Small intestine (tissue), 7 donors: Measurements from ENCODE around the gene MTUS2. TPM values are rescaled to one million over a fixed set of nuclear protein-coding genes. Genes with fewer than 3 reads are reported as not detected.

Experiments
- DNase-seq, 2 donors: peaks; one replicate each; pipeline versions ENCODE4 v3.0.0 to v3.0.0-alpha.2; 2013
- FAIRE-seq: peaks from 2 replicates; lab custom pipeline; 2012; peaks lifted over from hg19 to GRCh38; lab: Jason Lieb, UNC
- H3K27ac ChIP-seq, 3 donors: one replicate each; pipeline ENCODE4 v1.5.1; 2013; ENCODE audit warnings: low read length in 2 of 3, mild to moderate bottlenecking in 2 of 3, control low read depth in 1 of 3, inconsistent platforms in 1 of 3, low read depth in 1 of 3, moderate library complexity in 1 of 3
- H3K27me3 ChIP-seq, 3 donors: one replicate each; pipeline ENCODE4 v1.6.1; 2013; ENCODE audit warnings: low read length in 3 of 3, inconsistent platforms in 1 of 3; ENCODE audit not compliant: control insufficient read depth in 3 of 3, insufficient read depth in 3 of 3
- H3K36me3 ChIP-seq, 3 donors: one replicate each; pipeline ENCODE4 v1.6.1; 2013; ENCODE audit warnings: low read length in 3 of 3, inconsistent platforms in 1 of 3, low read depth in 1 of 3, mild to moderate bottlenecking in 1 of 3, moderate library complexity in 1 of 3; ENCODE audit not compliant: control insufficient read depth in 3 of 3, insufficient read depth in 2 of 3
- H3K4me1 ChIP-seq, 3 donors: one replicate each; pipeline ENCODE4 v1.6.1; 2013; ENCODE audit warnings: low read length in 2 of 3, inconsistent platforms in 1 of 3, low read depth in 1 of 3, mild to moderate bottlenecking in 1 of 3, moderate library complexity in 1 of 3; ENCODE audit not compliant: control insufficient read depth in 3 of 3, insufficient read depth in 2 of 3
- H3K4me3 ChIP-seq, 3 donors: one replicate each; pipeline ENCODE4 v1.5.1; 2013; ENCODE audit warnings: low read length in 3 of 3, control low read depth in 1 of 3, inconsistent platforms in 1 of 3, low read depth in 1 of 3, mild to moderate bottlenecking in 1 of 3, moderate library complexity in 1 of 3
- H3K9me3 ChIP-seq, 2 donors: one replicate each; pipeline ENCODE4 v1.6.1; 2013; ENCODE audit warnings: low read depth in 1 of 2, low read length in 1 of 2; ENCODE audit not compliant: control insufficient read depth in 2 of 2, insufficient read depth in 1 of 2
- WGBS, 3 donors: extraction: QIAGEN DNeasy Blood & Tissue Kit; methylation state at CpG; one replicate each; pipeline ENCODE4 v1.1.7; 2013; 5-methylcytosine and 5-hydroxymethylcytosine counted together
- polyA plus RNA-seq, 4 donors: library from polyadenylated mRNA; stranded (reverse) in 3 of 4; unstranded in 1 of 4; fragments of 200-250 nt in 3 of 4; fragments of 120-200 nt in 1 of 4; gene quantifications; one replicate each; pipeline versions ENCODE4 v1.2.1 to v1.2.3, GENCODE V29; 2013
- donor health status: healthy with polysubstance abuse.
- donor health status: control.
- donor health status: control.
- donor health status: Bipolar disorder and iron deficiency.
- donor health status: healthy.

MTUS2 gene
- polyA plus RNA-seq, 4 donors = under 0.01 to 0.53 (median 0.22) TPM

DNA sequence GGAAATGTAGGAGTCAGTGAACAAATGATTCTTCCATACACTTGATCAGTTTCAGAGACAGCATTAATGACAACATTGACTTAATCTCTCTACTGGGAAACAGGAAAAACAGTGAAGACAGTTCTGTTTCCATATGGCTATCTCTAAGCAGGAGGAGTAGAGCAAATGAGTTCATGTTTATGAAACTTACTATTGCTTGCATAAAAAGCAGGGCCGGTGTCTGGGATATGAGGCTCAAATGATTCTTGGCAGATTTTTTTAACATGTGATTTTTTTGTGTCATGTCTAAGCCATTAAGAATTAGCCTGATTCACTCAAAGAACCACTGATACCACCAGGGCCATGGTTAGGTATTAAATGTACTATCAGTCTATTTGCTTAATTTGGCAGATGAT is 633.5 kb downstream of the MTUS2 start:
- Histone ChIP-seq H3K36me3 (no peaks in the 10 kb centered on the region), H3K27me3 (no peaks in the 10 kb centered on the region), H3K4me1 (no peaks in the 10 kb centered on the region), H3K4me3 (no peak overlapping the region), H3K9me3 (no peaks in the 10 kb centered on the region), H3K27ac (no peak overlapping the region)
- no peak for FAIRE-seq
- WGBS, 3 donors = 74 to 88% (median 85%) methylated on average over 1 of the region's 1 CpG
- no peak for DNase-seq

GRCh38 chr13:29454931-29455481 is 634.9 kb downstream of the MTUS2 start:
- no peak overlapping the region for H3K4me3 ChIP-seq
- no peak overlapping the region for H3K27ac ChIP-seq
- FAIRE-seq (no peak), DNase-seq (peak in 1 of 2 donors; percentile 20)
- H3K27me3 ChIP-seq = no peaks in the 10 kb centered on the region
- H3K36me3 ChIP-seq = no peaks in the 10 kb centered on the region
- WGBS, 3 donors = 77 to 85% (median 84%) methylated on average over 6 of the region's 6 CpGs
- H3K9me3 ChIP-seq = no peaks in the 10 kb centered on the region
- H3K4me1 ChIP-seq = no peaks in the 10 kb centered on the region

GRCh38 chr13:29456419-29456818 is 636.3 kb downstream of the MTUS2 start:
- Histone ChIP-seq H3K4me1 (no peaks in the 10 kb centered on the region), H3K9me3 (no peaks in the 10 kb centered on the region), H3K36me3 (no peaks in the 10 kb centered on the region), H3K27me3 (no peaks in the 10 kb centered on the region), H3K4me3 (no peak overlapping the region), H3K27ac (no peak overlapping the region)
- FAIRE-seq (no peak), DNase-seq (no peak)
- WGBS, 3 donors = 68 to 93% (median 92%) methylated on average over 1 of the region's 1 CpG

- H3K4me3 ChIP-seq = no peak overlapping the region
- H3K27ac ChIP-seq = no peak overlapping the region
- no peaks in the 10 kb centered on the region for H3K27me3 ChIP-seq
- no peaks in the 10 kb centered on the region for H3K36me3 ChIP-seq
- H3K4me1 ChIP-seq = no peaks in the 10 kb centered on the region
- FAIRE-seq = no peak
- no peak for DNase-seq
- H3K9me3 ChIP-seq = no peaks in the 10 kb centered on the region
These were observed 637.2 kb downstream of the MTUS2 start for GRCh38 chr13:29457299-29457698.

DNA sequence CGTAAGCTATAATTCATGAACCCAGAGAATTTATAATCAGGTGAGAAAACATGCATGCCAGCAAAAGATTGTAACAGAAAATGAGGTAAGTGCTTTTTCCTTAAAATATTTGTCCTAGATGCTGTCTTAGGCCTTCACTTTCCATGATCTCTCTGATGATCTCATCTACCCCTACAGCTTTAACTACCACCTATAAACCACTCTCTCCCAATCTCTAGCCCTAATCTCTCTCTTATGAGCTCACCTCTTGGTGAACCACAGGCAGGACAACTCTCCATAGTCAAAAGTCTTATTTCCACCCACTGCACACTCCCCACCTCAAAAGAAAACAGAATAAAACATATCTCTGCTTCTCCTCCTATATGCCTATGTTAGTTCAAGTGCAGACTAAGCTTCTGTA is 638.3 kb downstream of the MTUS2 start:
- no peak overlapping the region for H3K4me3 ChIP-seq
- H3K9me3 ChIP-seq = no peaks in the 10 kb centered on the region
- no peak overlapping the region for H3K27ac ChIP-seq
- DNase-seq (no peak), FAIRE-seq (no peak)
- no peaks in the 10 kb centered on the region for H3K36me3 ChIP-seq
- no peaks in the 10 kb centered on the region for H3K27me3 ChIP-seq
- no peaks in the 10 kb centered on the region for H3K4me1 ChIP-seq
- WGBS, 3 donors = 94 to 97% (median 95%) methylated on average over 1 of the region's 1 CpG

DNA sequence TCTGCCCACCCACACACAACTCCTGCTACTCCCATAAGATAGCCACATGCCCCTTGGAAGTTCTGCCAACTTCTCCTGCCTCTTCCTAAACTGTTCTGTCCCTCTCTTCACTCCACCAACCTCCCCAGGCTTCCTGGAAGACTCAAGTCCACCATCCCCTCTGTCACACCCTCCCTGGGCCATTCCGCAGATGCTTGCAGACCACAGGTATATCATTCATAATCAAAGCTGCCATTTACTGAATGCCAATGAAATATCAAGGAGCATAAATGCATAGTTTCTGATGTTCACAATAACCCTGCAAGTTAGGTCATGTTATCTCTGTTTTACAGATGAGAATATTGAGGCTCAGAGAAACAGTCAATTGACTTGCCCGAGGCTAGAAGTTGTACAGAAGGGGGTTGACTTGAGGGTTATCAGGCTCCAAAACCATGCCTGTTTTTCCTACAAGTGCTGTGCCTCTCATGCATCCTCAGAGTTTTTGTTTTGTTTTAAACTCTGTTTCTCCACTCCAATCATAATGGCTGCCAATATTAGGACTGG is 639.7 kb downstream of the MTUS2 start:
- WGBS, 3 donors = 93 to 95% (median 94%) methylated on average over 2 of the region's 2 CpGs
- H3K4me1 ChIP-seq = no peaks in the 10 kb centered on the region
- DNase-seq (no peak), FAIRE-seq (no peak)
- no peak overlapping the region for H3K27ac ChIP-seq
- H3K36me3 ChIP-seq = no peaks in the 10 kb centered on the region
- H3K27me3 ChIP-seq = no peaks in the 10 kb centered on the region
- H3K9me3 ChIP-seq = no peaks in the 10 kb centered on the region
- H3K4me3 ChIP-seq = no peak overlapping the region

DNA sequence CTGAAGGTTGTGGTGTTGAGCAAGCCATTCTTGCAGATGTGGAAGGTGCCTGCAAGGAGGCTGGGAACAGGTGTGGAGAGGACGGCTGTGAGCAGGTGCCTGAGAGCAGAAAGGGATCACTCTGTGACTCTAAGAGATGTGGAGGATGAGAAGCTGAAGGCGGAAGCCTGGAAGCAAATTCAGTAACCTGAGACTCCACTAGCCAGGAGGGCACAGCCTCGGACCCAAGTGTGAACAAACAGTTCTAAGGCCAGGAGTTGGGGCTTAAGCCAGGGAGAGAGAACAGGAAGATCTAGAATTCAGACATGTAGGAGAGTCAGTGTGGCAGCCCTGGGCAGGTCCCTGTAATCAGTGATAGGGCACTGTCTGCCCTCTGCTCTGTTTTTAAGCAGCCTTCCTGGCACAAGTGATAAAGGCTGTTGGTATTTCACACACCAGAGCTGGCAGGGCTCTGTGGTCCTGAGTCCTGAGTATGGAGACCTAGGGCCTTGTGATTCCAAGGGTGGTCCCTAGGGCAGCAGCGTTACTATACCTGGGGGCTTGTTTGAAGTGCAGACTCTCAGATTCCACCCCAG is 644.1 kb downstream of the MTUS2 start:
- 72 to 76% (median 73%) methylated on average over 4 of the region's 4 CpGs for WGBS, 3 donors
- H3K27ac ChIP-seq = no peak overlapping the region
- H3K27me3 ChIP-seq = no peaks in the 10 kb centered on the region
- DNase-seq (no peak), FAIRE-seq (no peak)
- no peaks in the 10 kb centered on the region for H3K4me1 ChIP-seq
- H3K36me3 ChIP-seq = no peaks in the 10 kb centered on the region
- no peaks in the 10 kb centered on the region for H3K9me3 ChIP-seq
- H3K4me3 ChIP-seq = no peak overlapping the region

DNA sequence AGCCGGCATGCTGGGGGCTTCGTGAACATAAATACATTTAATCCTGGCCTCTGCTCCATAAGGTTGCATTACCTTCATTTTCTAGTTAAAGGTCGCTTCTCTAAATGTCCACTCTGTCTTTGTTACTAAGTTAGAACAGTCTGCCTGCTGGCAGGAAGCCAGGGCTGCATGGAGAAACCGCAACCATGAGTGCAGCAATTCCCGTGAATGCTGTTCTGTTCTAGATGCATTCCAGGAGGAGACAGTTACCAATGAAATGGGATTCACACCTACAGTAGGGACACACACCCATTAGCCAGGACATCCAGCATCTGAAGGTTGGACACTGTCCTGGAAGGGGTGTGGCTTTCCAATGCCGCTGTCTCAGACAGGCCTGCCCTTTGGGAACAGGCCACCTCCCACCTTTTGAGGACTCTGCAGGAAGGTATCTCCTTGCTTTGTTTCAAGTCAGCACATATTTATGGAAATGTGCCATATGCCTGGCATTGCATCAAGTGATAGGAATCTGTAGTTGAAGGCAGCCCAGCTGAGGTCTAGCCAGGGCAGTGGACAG is 645.7 kb downstream of the MTUS2 start:
- no peaks in the 10 kb centered on the region for H3K27me3 ChIP-seq
- H3K4me3 ChIP-seq = no peak overlapping the region
- H3K36me3 ChIP-seq = no peaks in the 10 kb centered on the region
- FAIRE-seq = no peak
- WGBS, 3 donors = 52 to 79% (median 76%) methylated on average over 6 of the region's 6 CpGs
- no peaks in the 10 kb centered on the region for H3K9me3 ChIP-seq
- no peaks in the 10 kb centered on the region for H3K4me1 ChIP-seq
- H3K27ac ChIP-seq = no peak overlapping the region
- no peak for DNase-seq
